ENCODE data around the gene CXXC4. TPM values are rescaled to one million over a fixed set of nuclear protein-coding genes. Genes with fewer than 3 reads are reported as not detected.

Gene CXXC4
- total RNA-seq, 1 experiment from 2014 or later: 0.54 TPM

DNA sequence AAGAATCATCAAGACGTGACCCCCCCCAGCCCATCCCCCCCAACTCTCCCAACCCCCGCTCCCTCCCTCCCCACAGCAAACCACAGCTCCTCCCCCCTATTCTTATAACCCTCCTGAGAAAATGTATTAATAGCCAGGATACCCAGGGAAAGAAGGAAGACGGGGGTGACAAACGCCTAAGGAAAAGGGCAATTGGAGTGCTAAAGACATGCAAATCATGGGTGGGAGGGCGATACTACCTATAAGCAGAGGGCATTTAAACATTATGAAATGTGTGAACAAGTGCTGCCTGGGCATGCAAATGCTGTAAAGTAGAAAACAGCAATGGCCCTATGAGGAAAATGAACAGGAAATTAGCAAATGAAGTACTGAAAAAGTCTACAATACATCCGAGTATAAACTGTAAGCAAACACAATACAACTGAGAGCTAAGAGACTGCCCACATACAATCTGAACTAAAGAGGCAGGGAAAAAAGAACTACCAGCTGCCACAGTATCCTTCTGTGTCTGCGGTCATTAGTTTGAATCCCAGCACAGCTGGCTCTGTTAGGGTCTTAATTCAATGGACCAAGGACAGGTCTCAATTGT, 2.4 kb downstream of the CXXC4 start:
- Histone ChIP-seq H3K9me3 (ENCODE audit: control insufficient read depth in 1 of 2, insufficient read depth in 1 of 2, low read depth in 1 of 2, low read length in 2 of 2) (no peaks in the 10 kb centered on the region), H3K9me2 (ENCODE audit: insufficient read depth) (no peaks in the 10 kb centered on the region), H3K27me3 (ENCODE audit: insufficient read depth, low read length) (no peaks in the 10 kb centered on the region), H3K9ac (ENCODE audit: low read length) (no peak overlapping the region), H3K4me1 (ENCODE audit: control insufficient read depth in 1 of 2, insufficient read depth in 2 of 2, low read length in 2 of 2) (peaks cover 17 to 32% of the 10 kb centered on the region in 2 experiments), H3K27ac (ENCODE audit: low read depth, low read length) (no peak overlapping the region), H2AFZ (ENCODE audit: low read depth, low read length, poor library complexity, severe bottlenecking) (no peak overlapping the region), H3K4me3 (replicated peaks in 1 of 2; ENCODE audit: low read depth in 1 of 2, low read length in 2 of 2) (peak overlapping the region; percentile 54 to 68; a peak in 3 of 4 replicates), H3K4me2 (ENCODE audit: low read length) (peak overlapping the region; percentile 90), H3K36me3 (ENCODE audit: control insufficient read depth in 1 of 2, insufficient read depth in 2 of 2, low read length in 2 of 2) (no peaks in the 10 kb centered on the region), H3K79me2 (ENCODE audit: insufficient read depth, low read length) (no peaks in the 10 kb centered on the region), H4K20me1 (ENCODE audit: insufficient read depth) (no peaks in the 10 kb centered on the region)
- RAD21 ChIA-PET (ENCODE audit: low non-redundant PET in 1 of 2, low total read pairs in 2 of 2, uncharacterized antibody in 2 of 2, unreplicated experiment in 2 of 2): no interaction called here
- intact Hi-C loops (cut with micrococcal nuclease): no loop called here
- POLR2A ChIA-PET: no interaction called here
- CTCF ChIA-PET: no interaction called here
- no peak for DNase-seq (ENCODE audit: low read depth, low spot score)
- TF ChIP-seq FOSL1 (IDR thresholded peaks at IDR 0.05; ENCODE audit: low read depth) (no peak), SIN3A (IDR thresholded peaks at IDR 0.05; ENCODE audit: low read depth) (no peak), RAD21 (IDR thresholded peaks at IDR 0.05; ENCODE audit: low read depth) (no peak), EGR1 (IDR thresholded peaks at IDR 0.05; ENCODE audit: low read depth) (no peak), REST (IDR thresholded peaks at IDR 0.05; ENCODE audit: low read depth) (no peak), CBX3 (IDR thresholded peaks at IDR 0.05; ENCODE audit: low read depth) (no peak), SP1 (IDR thresholded peaks at IDR 0.05; ENCODE audit: low read depth) (no peak)
- TF ChIP-seq, protein P1, sequence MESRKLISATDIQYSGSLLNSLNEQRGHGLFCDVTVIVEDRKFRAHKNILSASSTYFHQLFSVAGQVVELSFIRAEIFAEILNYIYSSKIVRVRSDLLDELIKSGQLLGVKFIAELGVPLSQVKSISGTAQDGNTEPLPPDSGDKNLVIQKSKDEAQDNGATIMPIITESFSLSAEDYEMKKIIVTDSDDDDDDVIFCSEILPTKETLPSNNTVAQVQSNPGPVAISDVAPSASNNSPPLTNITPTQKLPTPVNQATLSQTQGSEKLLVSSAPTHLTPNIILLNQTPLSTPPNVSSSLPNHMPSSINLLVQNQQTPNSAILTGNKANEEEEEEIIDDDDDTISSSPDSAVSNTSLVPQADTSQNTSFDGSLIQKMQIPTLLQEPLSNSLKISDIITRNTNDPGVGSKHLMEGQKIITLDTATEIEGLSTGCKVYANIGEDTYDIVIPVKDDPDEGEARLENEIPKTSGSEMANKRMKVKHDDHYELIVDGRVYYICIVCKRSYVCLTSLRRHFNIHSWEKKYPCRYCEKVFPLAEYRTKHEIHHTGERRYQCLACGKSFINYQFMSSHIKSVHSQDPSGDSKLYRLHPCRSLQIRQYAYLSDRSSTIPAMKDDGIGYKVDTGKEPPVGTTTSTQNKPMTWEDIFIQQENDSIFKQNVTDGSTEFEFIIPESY (IDR thresholded peaks at IDR 0.05; ENCODE audit: extremely low read depth, insufficient replicate concordance, low read length): no peak
- no peak for ATAC-seq
- BruUV-seq (replicated peaks): no TSS peak

Measured in HCT116 (cell line).